NB4 (cell line): ENCODE data around the gene FRMD5.

Experiments used
- MAX ChIP-seq: IDR thresholded peaks from 2 replicates; pipeline ENCODE4 v1.6.1; 2011; ENCODE audit warnings: low read depth, low read length
- POLR2A ChIP-seq: IDR thresholded peaks from 2 replicates; pipeline ENCODE4 v1.6.1; 2011; ENCODE audit warnings: mild to moderate bottlenecking; ENCODE audit not compliant: insufficient read length; ENCODE audit errors: extremely low read depth

GRCh38 chr15:43915631-43916325 is 279.3 kb downstream of the FRMD5 start:
- TF ChIP-seq MAX: no peak
- TF ChIP-seq POLR2A: no peak
